Activated CD4-positive, CD25-positive, alpha-beta regulatory T cell treated with anti-CD3 and anti-CD28 coated beads, Interleukin-2, amount 50 U/mL, for 16 hours (primary cell): ENCODE results near the gene MACO1.
"Not testable (repeated sequence)": the region's sequence is repeated elsewhere in the genome, so short reads cannot be mapped to it uniquely, and the experiment has no call there.

Experiments used
- DNase-seq: peaks from one replicate; pipeline ENCODE4 v3.0.0-alpha.2; 2020; ENCODE audit warnings: low read depth, low spot score

Gene MACO1

DNA sequence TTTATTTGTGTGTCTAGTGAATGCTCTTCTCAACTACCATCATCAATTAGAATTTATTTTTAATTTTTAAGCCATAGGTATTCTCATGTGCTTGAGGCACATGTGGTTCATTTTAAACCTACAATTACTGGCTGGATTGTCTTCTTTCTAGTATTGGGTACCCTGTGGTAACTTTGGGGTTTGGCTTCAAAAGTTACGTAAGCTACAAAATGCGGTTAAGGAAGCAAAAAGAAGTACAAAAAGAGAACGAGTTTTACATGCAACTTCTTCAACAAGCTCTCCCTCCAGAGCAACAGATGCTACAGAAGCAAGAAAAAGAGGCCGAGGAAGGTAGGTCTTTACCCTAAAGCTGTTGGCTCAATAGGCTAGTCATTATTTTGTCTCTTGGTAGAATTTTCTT, 25.8 kb downstream of the MACO1 start:
- DNase-seq = no peak

DNA sequence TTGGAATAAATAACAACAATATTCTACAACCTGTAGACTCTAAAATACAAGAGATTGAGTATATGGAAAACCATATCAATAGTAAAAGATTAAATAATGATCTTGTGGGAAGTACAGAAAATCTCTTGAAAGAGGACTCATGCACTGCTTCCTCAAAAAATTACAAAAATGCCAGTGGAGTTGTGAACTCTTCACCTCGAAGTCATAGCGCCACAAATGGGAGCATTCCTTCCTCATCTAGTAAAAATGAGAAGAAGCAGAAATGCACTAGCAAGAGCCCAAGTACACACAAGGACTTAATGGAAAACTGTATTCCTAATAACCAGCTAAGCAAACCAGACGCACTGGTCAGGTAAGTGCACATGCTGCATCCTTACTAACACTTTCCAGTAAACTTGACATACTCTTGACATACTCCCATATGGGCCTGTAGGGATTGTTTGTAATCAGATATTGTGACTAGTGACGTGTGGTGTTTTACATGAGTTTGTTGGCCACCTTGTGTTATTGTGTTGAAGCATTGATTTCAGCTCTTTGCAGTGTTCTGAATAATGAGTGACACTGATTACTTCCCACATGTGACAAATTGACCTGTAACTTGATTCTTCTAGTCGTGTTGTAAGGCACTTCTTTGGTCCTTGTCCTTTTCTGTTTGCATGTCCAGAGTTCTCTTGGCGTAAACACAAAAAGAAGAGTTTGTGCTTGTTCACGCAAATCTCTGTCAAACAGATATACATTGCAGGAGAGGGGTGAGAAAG, 28.0 kb downstream of the MACO1 start:
- no peak for DNase-seq

DNA sequence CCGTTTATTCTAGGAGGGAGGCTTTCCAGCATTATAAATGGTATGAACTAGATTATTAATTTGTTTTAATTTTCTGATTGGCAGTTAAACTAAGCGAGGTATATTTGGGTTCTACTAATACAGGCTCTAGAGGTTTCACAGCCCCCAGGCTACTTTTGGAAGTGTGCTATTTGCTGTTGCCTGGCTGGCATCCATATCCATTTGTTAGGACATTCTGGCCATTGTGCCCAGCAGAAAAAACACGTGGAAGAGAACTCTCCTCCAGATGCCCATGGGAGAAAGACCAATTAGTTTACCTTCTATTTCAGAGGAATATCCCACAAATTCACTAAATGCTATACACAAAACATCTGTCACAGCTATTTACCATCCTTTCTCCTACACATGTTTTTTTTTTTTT, 29.3 kb downstream of the MACO1 start:
- no peak for DNase-seq

DNA sequence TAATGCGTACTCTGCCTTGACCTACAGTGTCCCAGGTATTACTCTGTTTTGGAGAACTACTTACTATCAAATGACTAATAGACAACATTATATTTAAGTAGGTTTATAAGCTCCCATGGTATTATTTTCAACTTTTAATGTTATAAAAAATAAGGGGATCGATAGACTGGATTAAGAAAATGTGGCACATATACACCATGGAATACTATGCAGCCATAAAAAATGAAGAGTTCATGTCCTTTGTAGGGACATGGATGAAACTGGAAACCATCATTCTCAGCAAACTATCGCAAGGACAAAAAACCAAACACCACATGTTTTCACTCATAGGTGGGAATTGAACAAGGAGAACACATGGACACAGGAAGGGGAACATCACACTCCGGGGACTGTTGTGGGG, 30.1 kb downstream of the MACO1 start:
- DNase-seq = not testable (repeated sequence)

DNA sequence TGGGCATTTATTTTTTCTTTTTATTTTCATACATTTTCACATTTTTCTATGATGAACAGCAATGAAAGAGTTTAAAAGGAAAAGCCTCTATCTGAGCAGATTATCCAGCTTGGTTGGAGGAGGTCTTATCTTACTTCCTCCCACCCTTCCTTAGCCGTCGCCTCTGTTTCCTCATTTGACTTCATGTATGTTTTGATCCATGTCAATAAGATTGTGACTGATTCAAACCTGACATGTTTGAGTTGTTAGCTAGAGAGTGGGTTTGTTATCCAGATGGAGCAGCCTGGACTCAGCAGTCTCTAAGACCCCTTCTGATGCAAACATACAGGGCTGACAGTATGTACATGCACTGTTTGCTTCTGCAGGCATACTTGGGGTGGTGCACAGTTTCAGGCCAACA, 31.2 kb downstream of the MACO1 start:
- DNase-seq = no peak

DNA sequence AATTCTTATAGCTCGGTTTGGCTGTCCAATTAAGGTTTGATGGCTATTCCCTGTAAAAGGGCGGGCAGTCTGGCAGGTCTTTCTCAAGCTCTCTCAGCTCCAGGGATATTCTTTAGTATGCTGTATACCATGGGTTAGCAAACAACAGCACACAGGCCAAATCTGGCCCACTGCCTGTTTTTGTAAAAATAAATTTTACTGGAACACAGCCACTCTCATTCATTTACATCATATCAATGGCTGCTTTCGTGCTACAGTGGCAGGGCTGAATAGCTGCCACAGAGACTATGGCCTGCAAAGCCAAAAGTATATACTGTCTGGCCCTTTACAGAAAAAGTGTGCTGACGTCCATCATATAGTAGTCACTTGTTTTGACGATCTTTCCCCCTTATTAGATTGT, 32.0 kb downstream of the MACO1 start:
- DNase-seq = no peak

DNA sequence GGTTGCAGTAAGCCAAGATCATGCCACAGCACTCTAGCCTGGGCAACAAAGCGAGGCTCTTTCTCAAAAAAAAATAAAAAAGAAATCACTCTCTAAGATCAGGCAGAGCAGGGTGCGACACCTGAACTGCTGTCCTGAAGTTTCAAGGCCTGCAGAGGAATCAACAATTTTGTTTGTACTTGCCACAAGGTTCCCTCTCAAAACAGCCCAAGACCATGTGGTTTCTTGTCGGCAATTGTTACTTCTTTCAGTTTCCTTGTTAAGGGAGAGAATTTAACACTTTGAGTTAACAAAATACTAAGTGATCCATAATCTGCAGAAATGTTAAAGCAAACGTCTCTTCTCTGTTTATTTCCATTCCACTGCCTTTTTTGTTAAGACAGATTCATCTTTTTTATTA, 36.5 kb downstream of the MACO1 start:
- no peak for DNase-seq

DNA sequence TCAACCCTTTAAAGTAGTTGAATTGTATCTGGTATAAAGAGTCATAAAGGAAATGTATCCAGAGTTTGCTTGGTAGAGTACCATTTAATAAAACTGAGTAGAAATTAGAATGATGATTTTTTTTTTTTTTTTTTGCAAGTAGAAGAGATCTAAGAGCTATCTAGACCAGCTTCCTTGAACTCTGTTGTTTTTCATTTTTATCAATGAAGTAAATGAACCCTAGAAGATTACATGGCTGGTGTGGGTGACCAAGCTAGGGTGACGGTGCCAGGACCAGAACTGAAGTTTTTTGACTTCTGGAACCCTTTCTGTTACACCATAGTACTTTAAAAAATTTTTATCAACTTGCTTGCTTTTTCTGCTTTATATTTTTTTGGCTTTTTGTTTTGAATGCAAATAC, 36.9 kb downstream of the MACO1 start:
- DNase-seq = no peak

DNA sequence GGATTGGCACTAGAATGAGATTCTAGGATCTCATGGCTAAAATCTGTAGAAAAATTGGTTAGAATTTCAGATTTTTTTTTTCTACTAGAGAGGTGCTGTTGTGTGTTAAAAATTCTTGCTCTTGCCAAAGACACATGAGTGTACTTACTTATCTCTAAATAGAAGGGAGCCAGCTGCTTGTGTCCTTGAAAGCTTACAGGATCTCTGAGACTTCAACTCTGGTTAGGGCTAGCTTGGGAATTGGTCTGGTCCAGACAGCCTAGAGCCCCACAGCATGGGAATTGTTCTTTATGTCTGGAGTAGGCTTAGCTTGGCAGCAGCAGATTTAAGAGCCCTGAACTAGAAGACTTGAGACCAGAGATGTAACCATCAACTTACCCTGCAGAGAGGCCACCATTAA, 37.3 kb downstream of the MACO1 start:
- no peak for DNase-seq

DNA sequence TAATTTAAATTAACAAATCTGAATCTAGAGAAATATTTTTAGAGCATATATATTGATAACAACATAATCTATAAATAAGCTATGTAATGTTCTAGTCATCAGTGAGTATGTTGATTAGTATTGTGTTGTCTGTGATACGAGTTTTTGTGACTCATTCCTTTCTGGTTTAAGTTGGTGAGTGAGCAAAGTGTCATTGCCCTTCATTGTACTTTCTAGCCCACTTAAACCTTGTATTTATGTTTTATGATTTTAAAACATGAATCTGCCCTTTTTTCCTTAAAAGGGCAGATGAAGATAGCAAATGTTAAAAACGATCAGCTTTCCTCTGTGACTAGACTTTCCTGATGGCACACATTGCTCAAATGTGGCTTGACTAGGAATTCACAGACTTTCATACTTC, 38.5 kb downstream of the MACO1 start:
- DNase-seq = no peak

DNA sequence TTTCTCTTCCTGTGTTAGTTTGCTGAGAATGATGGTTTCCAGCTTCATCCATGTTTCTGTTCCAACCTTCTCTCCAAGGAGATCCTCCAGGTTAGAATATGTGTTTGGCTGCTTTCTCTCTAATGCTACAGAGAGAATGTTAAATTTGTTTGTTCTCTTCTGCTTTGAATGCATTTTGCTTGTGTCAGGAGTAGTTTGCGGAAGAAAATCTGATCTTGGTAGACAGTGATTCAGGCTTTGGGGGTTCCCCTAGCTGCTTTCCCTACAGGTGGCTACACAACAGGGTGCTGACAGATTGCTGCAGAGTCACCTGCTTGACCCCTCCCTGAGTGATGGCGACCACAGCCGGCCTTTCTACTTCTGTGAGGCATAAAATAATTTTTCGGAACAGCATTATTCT, 41.8 kb downstream of the MACO1 start:
- DNase-seq = no peak

DNA sequence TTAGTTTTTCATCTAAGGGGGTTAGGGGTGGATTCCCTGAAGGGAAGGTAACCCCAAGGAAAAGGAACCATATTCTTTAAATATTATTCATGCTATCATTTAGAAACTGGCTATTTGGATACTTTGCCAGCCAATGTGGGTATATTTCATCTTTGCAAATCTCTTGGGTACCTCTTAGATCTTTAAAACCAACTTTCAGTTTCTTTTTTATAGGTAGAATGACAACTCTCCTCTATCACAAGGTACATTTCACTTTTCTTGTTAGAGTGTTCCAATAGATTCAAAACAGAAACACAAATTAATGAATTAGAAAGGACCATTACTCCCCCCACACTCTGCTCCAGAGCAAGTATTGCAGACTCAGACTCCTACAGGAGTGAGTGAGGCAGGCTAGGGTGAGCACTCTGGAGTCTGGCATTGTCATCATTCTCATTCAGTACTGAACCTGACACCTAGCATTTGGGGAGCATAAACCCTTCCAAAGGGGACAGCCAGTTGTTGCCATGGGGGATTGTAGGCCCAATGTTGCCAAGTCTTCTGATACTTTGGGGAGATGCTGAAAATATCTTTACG, 43.0 kb downstream of the MACO1 start:
- no peak for DNase-seq

DNA sequence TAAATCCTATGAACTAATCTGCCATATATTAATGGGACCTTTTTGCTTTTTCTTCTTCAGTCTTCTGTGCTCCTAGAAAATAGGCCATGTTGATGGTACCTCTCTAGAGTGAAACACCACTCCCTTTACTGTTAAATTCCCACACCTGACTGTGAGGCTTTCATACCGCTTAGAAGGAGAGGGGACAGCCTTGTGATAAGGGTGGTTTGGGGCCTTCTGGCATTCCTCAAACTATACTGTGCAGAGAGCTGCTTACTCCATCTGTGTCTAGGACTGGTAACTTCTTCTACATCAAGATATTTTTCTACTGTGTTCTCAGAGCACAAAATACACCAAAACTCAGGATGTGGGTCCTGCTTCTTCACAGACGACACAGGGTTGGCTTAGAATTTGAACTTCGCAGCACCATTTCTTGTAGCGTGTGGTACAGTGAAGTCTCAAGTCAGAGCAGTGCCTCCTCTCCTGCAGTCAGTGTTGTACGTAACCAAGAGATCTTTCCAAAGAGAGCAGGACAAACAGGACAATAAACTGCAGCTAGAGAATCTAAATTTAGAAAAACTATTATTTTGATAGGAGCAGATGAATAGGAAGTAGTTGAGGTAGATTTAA, 43.8 kb downstream of the MACO1 start:
- DNase-seq = no peak

DNA sequence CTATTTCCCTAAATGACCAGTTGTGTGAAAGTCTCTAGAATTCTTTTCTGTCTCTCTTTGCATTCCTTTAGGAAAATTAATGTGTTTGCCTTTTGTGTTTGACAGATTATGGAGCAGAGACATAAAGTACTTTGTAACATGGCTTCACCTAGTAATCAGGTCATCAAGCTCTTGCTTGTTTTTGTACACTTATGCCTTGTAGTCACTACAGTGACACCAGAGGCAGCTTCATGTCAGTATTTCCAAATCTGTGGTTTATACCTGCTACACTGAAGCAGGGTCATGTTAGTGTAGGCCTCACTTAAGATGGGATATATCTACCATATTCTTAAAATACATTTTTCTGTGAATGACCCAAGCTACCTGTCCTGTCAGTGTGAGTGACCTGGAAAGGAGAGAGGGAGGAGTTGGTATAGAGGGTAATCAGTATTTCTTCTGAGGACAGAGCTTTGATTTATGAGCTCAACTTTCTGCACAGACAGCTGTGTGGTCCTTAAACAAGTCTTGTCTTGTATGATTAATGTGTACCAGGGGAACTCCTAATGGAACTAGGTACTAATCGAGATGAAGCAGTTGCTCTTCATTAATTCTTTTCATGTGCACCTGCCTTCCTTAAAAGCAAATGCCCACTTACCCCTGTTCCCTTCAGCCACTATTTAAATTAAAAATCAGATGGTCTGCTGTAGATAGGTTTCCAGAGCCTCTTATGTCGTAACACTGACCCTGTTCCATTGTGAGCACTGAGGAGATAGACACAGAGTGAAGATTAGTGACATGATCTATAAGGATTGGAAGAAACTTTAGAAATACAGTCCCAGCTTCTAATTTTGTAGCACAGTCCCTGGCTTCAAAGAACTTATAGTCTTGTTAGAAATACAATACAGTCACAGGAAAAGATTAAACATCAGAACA, 45.7 kb downstream of the MACO1 start:
- DNase-seq = no peak

DNA sequence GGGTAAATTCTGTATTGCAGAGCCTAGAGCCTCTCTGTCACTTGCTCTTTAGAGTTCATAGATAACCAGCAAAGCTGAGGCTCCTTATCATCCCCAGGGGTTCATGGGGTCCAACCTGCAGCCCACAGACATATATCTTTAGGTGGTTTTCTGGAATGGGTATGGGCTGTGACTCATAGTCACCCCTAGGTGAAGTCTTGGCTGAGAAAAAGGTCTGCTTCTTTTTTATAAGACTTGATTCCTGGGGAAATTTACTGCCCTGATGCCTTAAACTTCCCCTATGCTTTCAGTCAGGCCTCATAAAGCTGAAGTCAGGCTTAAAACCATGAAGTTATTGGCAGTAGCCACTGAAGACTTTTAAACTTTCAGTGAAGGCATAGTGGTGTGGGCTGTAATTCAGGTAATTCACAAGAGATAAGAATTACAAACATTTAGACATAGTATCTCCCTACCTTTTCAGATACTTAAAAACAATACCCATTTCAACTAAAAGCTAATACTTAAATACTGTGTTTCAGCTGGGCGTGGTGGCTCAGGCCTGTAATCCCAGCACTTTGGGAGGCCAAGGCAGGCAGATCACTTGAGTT, 46.8 kb downstream of the MACO1 start:
- DNase-seq = no peak

DNA sequence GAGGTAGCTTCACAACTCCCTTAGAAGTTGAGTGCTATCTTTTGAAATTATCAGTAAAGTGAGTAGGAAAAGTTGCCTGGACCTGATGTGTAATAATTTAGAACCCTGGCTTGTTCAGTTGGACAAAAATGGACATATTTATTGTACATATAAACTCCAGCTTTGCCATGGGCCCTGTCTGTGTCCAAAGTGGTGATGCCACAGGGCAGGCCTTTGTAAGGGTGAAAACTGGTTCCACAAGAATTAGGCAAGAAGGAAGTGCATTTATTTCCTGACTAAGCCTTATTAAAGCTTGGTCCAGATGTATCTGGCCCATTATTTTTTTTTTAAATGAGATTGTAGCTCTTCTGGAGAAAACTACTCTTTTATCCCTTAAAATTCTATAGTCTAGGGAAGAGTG, 47.9 kb downstream of the MACO1 start:
- no peak for DNase-seq

DNA sequence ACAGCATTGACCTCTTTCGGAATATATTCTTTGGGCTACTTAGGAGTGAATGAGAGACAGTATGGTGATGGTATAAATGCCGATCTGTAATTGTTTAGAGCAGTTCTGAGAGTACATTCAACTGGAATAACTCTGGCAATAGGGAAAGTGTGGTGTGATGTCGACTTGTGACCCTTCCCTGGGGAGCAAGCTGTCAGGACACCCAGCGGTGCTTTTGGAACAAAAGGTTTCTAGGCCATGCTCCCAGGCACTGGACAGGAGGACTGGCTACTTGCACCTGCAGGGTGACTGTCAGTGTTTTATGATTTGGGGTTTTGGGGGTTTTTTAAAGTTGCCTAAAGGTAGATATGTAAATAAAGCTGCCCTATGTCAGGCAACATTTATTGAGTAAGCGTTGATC, 50.9 kb downstream of the MACO1 start:
- no peak for DNase-seq

DNA sequence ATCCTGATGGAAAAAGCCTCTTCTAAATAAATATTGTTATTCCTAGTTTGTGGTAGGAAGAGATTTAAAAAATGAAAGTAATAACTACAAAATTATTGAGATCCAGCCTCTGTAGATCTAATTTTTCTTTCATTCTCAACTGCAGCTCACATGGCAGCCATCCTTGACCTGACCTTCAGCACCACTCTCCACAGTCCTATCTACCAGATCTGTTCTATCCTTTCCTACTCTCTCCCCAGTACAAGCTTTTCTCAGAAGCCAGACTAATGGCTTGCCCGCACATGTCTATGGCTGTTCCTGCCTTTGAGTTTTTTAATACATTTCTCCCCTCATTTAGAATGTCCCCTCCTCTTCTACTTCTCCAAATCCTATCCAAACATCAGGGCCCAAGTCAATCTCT, 51.5 kb downstream of the MACO1 start:
- DNase-seq = no peak

DNA sequence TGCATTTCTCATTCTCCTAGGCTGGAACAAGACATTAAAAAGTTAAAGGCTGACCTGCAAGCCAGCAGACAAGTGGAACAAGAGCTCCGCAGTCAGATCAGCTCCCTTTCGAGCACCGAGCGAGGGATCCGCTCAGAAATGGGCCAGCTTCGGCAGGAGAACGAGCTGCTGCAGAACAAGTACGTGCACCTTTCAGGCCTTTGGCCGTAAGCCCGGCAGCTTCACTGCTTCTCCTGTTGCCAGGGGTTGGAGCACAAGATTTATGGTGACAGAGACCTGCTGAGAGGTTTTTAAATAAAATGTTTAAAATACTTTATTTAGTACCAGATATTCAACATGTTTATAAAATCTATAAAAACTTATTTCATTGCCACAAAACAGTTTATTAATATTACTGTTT, 53.4 kb downstream of the MACO1 start:
- DNase-seq = no peak

DNA sequence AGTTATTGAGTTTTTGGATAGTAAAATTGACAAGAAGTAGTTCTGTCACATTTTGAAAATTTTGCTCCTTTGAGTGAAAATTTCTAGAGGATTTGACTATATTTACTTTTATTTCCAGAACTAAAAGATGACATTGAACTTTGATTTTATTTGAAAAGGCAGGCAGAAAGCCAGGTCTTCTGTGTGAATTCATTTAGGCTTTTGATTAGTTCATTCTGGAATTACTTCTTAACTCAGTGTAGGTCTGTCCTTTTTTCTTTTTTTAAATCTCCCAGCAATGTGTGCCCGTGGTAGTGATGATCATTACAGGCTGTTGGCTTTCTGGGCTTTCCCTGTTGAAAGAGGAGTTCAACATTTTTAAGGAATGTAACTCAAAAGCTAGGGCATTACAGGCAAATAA, 53.8 kb downstream of the MACO1 start:
- DNase-seq = no peak

DNA sequence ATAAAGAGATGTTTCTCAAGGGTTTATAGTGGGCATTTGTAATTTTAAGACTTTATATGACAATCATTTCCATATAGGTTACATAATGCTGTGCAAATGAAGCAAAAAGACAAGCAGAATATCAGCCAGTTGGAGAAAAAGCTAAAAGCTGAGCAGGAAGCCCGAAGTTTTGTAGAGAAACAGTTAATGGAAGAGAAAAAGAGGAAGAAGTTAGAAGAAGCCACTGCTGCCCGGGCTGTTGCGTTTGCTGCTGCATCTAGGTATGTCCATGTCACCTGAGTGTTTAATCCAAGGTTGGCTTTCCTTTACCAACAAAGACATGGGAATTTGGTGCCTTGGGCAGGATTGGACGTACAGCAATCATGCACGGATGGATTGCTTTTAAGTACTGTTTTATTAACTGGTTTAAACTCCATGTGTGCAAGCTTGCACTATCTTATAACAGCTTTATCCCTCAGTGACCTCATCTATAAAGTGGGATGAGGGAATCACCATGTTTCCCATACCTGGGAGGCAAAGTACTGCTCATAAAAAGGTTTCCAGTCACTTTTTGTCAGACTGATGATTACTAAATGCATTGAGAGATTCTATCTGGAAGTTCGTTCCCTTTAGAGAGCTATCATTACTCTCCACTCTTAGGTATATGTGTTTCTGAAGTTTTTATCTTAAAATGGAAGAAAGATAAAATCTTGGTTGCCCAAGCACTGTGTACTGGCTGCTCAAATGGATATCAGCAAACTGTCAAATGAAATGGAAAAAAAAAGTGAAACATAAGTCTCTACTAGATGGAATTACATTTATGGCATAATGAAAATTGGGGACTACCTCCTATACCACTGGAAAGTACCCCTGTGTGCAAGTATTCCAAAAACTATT, 55.1 kb downstream of the MACO1 start:
- DNase-seq = no peak
